ENCODE measurements around the gene IFNG-AS1.
A peak's percentile ranks its signal among the peaks of the same experiment; 100 is the strongest.

The IFNG-AS1 gene

GRCh38 chr12:67989184-67989920 lies at the start of gene IFNG-AS1:
IFNG-AS1 (plus strand) TSS chr12:67989447.
- peak; percentile 48 to 54 for DNase-seq

GRCh38 chr12:67939611-67940010 lies 49.6 kb upstream of the IFNG-AS1 start:
- DNase-seq, result no peak

- no peak for DNase-seq
Observed at GRCh38 chr12:67940780-67941243, 48.4 kb upstream of the IFNG-AS1 start.

- DNase-seq, result no peak
Observed at GRCh38 chr12:67942724-67943123, 46.5 kb upstream of the IFNG-AS1 start.

GRCh38 chr12:67943141-67943892 lies 45.9 kb upstream of the IFNG-AS1 start:
- DNase-seq, result peak; percentile 52 to 76

- DNase-seq, result no peak
Observed at GRCh38 chr12:67944093-67944492, 45.2 kb upstream of the IFNG-AS1 start.

- DNase-seq, result no peak
Observed at GRCh38 chr12:67952787-67953186, 36.5 kb upstream of the IFNG-AS1 start.

GRCh38 chr12:67957383-67957782 lies 31.9 kb upstream of the IFNG-AS1 start:
- no peak for DNase-seq

- DNase-seq, result no peak
Observed at GRCh38 chr12:67958187-67958586, 31.1 kb upstream of the IFNG-AS1 start.

- no peak for DNase-seq
Observed at GRCh38 chr12:67964456-67964855, 24.8 kb upstream of the IFNG-AS1 start.

GRCh38 chr12:67966560-67966959 lies 22.7 kb upstream of the IFNG-AS1 start:
- no peak for DNase-seq

- DNase-seq, result no peak
Observed at GRCh38 chr12:67968321-67968720, 20.9 kb upstream of the IFNG-AS1 start.

GRCh38 chr12:67968725-67969124 lies 20.5 kb upstream of the IFNG-AS1 start:
- no peak for DNase-seq

- DNase-seq, result no peak
Observed at GRCh38 chr12:67969134-67969802, 20.0 kb upstream of the IFNG-AS1 start.

GRCh38 chr12:67977668-67978067 lies 11.6 kb upstream of the IFNG-AS1 start:
- DNase-seq, result no peak

GRCh38 chr12:67980391-67980790 lies 8.9 kb upstream of the IFNG-AS1 start:
- DNase-seq, result no peak

GRCh38 chr12:67981287-67982162 lies 7.7 kb upstream of the IFNG-AS1 start:
- no peak for DNase-seq

GRCh38 chr12:67982164-67982563 lies 7.1 kb upstream of the IFNG-AS1 start:
- no peak for DNase-seq

- DNase-seq, result no peak
Observed at GRCh38 chr12:67986632-67987031, 2.6 kb upstream of the IFNG-AS1 start.

GRCh38 chr12:67988601-67989021 lies 636 bp upstream of the IFNG-AS1 start:
- DNase-seq, result no peak

- DNase-seq, result peak; percentile 61 to 68
Observed at GRCh38 chr12:67991158-67991557, 1.9 kb downstream of the IFNG-AS1 start.

GRCh38 chr12:67993143-67993542 lies 3.9 kb downstream of the IFNG-AS1 start:
- DNase-seq, result no peak

GRCh38 chr12:67994046-67994445 lies 4.8 kb downstream of the IFNG-AS1 start:
- DNase-seq, result no peak

Measured in CD4-positive, alpha-beta T cell treated with Interleukin-1 beta for 1 hour (primary cell).